HG03432 (cell line): ENCODE results near the gene KLHL25.

Experiments used
- ATAC-seq: cut with Tn5 transposase; IDR thresholded peaks from one replicate; pipeline ENCODE4 v1.9.1; 2021; ENCODE audit warnings: mild to moderate bottlenecking, moderate library complexity; ENCODE audit not compliant: unreplicated experiment

KLHL25 gene

GRCh38 chr15:85777250-85778106 is 17.2 kb downstream of the KLHL25 start:
- ATAC-seq, result no peak

DNA sequence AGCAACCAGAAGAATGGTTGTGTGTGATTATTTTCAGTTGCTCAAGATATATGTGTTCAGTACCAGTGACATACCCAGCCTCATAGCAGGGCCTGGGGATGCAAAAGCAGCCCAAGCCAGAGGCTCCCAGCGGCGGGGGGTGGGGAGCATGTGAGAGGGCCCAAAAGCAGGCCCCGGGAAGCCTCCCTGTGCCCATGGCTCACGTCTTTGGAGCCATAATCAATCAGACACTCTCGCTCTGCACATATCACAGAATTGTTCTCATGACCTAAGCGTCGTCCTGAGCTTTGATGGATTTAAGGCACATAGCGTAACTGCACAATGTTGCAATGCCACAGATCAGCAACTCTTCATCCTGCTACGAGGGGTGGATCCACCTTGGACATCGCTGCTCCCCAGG is 20.8 kb downstream of the KLHL25 start:
- no peak for ATAC-seq

- ATAC-seq, result no peak
Observed at GRCh38 chr15:85773249-85773648, 21.5 kb downstream of the KLHL25 start.

DNA sequence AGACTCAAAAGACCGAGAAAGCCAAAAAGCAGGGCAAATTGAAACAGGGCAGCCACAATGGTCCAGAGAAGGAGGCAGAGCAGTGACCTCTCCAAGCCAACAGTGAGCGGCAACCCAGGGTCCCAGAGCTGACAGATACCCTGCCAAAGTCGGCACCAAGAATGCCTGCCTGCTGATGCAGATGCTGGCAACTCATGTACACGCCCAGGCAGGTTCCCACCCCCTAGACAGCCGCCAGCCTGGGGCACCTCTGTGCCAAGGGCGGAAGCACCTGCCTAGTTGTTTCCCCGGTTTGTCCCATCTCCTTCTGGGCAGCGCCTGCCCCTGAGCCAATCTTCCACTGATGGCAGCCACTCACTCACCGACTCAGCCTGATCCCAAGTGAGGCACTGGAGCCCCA is 22.1 kb downstream of the KLHL25 start:
- no peak for ATAC-seq

DNA sequence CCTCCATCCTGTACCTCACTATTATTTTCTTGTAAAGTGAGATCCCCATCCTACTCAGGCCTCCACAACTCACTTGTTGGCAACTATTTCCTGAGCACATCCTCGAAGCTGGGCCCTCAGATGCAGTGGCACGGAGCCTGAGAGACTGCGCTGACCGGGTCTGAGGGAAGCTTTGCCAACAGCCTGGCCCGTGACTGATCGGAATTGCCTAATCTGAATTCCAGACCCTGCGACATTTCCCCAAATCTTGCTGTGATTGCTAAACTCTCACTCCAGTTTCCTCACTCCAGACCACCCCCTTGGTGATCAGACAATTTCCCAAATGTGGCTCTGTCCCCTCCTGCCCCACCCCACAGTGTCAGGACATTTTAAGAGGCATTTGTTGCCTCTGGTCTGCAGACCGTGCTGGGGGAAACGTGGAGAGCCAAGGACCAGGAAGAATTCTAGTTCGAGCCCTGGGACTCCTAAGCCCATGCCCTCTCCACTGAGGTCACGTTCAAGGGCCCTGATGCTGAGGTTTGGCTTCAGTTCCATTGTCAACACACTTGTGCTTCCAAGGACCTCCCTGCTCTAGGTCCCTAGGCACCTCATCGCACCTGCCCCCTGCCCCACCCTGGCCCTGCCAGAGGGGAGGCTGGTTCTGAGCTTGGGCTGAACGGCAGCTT is 22.8 kb downstream of the KLHL25 start:
- ATAC-seq, result no peak

- no peak for ATAC-seq
Observed at GRCh38 chr15:85771271-85771670, 23.5 kb downstream of the KLHL25 start.

DNA sequence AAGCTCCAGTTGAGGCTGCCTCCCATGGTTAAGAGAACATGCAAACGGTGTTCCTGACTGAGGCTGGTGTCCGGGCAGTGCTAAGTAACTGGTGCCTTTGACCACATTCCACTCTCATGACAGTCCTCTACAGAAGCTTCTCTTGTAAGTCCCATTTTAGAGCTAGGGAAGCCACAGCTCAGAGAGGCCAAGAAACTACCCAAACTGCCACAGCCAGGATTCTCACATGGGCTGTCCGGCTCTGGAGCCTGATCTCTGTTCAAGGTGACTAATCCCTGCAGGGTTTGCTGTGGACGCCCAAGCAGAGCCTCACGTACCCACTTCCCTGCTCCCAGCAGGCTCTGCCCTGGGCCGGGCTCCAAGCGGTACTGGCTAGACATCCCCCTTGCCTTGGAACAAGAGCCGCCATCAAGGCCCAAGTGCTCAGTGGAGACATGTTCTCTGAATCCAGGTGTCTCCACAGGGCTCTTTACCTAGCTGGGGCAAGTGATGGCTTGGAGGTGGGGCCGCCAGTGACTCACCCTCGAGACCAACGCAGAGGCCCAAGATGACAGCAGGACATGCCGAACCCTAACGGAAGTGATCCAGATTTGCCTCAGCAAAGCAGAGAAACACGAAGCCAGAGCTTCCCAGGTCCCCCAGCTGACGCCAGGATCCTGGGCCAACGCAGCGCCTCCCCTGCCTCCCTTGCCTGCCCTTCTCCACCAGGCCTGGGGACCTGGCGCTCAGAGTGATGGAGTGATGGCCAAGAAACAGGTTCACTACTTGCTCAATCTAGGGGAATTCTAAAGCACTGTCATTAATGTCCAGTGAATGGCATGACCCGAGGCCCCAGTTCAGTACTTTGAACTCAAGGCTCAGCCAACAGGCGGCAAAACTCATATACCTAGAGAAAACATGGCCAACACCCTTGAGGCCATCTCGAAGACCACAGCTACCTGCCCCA is 24.4 kb downstream of the KLHL25 start:
- ATAC-seq, result no peak

- no peak for ATAC-seq
Observed at GRCh38 chr15:85769182-85769900, 25.4 kb downstream of the KLHL25 start.

DNA sequence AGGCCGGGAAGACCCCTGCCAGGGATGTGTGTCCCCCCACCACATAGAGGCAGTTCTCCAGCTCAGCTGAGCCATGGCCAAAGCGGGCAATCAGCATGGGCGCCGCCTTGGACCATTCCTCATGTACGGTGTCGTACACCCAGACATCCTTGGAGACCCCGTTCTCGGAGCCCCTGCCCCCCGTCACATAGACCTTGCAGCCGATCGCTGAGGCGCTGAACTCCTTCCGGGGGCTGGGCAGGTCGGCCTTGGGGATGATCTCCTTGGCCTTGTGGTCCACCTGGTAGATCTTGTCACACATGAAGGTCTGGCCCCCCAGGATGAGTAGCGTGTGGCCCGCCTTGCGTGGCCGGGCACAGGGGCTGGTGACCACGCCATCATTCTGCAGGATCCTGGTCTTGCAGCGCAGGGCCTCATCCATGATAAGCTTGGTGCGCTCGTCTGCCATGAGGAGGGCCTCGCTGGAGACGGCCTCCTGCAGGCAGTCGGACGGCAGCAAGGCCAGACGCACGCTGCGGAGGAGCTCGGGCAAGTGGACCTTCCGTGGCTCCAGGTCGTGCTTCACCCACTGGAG is 26.0 kb downstream of the KLHL25 start:
- ATAC-seq, result no peak

GRCh38 chr15:85767785-85768529 is 26.8 kb downstream of the KLHL25 start:
- no peak for ATAC-seq

DNA sequence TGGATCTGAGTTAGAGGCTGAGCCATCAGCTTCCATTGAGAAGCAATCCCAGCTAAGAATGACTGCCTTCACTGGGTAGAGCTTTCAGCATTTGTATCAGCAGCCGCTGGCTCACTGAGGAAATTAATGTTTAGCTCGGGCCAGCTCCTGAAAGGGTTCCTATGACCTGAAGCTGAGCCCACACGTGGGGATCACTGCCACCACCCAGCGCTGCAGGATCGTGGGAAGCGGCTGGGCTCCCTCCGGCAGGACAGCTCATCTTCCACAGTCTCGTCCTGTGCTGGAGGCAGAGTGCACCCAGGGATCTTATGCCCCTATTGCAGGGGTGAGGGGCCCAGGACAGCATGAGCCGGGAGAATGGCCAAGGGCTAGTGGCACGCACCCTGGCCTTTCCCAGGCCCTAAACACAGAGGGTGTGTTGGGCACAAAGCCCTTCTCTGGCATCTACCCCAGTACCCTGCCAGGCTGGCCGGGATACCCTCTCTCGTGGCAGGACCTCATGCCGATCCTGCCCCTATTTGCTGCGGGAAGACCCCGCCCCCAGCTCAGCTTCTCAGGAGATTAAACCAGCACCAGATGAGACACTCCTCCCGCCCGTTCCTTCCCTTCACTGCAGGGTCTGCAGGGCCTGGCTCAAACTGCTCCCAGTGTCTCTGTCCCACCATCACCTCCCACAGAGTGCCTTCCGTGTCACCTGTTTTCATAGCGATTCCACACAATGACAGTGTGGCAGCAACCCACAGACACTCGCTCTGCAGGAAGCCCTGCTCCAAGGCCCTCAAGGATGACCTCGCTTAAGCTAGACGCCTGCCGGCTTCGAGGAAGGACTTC is 28.5 kb downstream of the KLHL25 start:
- no peak for ATAC-seq

DNA sequence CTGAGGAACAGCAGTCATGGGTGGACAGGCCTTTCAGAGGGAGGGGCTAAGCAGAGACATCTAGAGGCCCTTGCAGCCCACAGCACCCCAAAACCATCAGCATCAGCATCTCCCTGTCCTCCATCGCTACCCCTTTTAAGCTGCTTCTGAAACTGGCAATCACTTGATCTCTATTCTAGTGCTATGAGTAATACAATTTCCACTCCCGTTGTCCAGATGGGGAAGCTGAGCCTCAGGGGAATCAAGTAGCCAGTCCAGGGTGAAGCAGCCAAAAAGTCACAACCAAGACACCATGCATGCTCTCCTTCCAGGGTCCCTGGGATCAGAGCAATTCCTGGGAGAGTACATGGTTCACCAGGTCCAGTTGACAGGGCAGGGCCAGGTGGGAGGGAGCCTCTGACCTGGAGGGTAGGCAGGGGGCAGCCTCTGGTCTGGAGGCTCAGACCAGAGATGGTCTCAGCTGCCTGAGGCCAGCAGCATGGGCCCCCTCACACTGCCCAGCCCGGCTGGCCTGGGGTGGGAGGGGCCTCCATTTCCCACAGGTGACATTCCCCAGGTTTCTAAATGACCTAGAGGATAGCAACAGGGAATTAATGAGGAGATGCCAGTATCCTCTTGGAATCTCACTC is 30.0 kb downstream of the KLHL25 start:
- no peak for ATAC-seq

DNA sequence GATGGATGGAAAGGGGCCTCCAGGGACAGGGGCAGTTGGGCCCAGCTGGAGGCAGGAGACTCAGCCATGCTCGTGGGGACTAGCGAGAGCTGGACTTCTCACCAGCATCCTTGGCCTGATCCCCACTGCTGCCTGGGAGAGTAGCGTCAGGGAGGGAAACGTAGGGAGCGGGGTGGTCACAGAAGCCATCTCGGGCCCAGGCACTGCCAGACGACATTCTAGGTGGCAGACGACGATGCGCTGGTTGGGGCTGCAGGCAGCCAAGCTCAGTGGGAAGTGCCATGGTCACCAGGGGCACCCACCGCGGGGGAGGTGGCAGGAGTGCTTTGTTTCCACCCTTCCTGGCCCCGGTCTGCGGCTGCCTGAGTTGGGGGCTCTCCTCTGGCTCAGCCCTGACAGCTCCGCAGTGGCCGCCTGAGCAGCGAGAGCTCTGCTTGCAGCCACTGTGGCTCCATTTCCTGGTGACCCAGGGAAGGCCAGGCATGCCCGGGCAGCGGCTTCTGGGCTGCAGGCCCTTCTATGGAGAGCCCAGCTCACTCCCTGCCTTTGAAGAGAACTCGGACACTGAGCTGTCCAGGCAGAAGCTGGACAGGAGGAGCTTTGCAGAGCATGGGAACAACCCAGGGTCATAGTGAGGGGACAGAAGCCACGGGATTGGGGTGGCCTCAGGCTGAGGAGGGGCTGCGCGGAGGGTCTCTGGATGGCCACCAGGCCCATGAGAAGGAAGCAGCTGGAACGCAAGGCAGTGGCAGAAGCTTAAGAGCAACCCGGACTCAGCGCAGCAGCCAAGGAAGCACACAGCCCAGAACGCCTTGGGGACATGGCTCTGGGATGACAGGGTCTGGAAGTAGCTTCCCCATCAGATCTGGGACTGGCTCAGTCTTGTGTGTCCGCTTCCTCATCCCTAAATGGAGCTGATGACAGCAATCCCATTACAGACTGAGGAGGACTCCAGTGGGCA is 30.8 kb downstream of the KLHL25 start:
- no peak for ATAC-seq

DNA sequence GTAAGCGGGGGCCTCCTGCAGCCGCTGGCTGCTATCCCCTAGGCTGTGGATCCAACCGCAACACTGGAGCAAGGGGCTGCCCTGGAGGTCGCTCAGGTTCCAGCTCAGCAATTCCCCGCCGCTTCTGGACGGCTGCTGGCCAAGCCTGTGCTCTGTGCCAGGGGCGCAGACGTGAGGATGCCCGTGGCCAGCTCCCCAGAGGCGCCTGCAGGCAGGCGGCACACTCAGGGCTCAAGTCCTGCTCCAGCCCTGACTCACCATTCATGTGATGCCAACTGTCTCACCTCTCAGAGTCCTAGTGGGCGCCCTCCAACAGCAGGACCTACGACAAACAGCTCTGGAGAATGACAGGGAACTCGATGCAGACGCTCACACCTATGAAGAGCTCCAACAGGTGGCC is 31.6 kb downstream of the KLHL25 start:
- ATAC-seq, result no peak

GRCh38 chr15:85762756-85763127 is 32.0 kb downstream of the KLHL25 start:
- ATAC-seq, result no peak

DNA sequence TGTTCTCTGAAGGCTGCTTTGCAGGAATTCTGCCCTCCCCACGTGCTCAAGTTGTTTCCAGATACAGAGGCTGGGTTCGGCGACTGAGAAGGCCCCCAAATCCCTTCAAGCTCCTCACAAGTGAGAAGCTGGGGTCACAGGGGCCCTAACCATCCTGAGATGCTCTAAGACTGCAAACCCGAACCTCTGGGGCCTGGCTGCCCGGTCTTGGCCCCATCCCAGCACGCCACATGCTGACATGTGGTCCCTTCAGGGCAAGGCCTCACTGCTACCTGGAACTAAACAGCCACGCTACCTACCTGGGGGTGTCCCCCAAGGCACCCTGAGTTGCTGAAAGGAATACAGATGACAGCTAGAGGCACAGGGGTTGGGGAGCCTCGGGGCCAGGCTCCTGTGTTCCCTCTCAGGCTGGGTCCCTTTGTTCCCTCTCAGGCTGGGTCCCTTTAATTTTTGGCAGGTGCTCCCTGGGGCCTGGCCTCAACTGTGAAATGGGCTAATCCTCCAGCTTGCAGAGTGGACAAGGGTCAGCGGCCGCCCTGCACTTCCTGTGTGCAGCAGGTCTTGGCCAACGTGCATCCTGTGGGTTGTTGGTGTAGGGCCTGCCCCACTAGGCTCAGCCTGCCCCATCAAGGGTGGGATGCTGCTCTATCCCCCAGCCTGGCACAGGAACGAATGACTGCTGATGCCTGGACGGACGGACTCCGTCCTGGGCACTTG is 32.5 kb downstream of the KLHL25 start:
- ATAC-seq, result no peak

GRCh38 chr15:85761635-85762034 is 33.1 kb downstream of the KLHL25 start:
- no peak for ATAC-seq
